GM19328 (cell line): Measurements from ENCODE around the gene PLN.

ENCODE experiments used
- ATAC-seq: cut with Tn5 transposase; IDR thresholded peaks from one replicate; pipeline ENCODE4 v1.9.1; 2021; ENCODE audit warnings: mild to moderate bottlenecking, moderate library complexity; ENCODE audit not compliant: unreplicated experiment

Gene PLN

DNA sequence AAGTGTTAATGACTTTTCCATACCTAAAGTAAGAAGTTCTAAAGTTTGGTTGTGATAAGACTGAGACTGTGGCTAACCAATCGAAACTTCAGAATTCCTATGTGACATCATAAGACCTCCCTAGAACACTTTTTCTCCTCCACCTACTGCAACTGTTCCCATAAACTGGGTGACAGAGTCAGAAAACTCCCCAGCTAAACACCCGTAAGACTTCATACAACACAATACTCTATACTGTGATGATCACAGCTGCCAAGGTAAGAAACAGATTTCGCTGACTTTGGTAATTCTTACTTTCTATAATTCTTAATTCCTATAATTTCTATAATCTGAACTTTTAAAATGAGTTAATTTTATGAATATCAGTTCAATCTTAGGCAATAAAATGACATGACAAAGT is at the start of gene PLN:
Gene PLN, plus strand, starts transcription at position 161 of the 400 bp plus-strand sequence. CDS start 10,626 bp downstream, outside the sequence.
- no peak for ATAC-seq

DNA sequence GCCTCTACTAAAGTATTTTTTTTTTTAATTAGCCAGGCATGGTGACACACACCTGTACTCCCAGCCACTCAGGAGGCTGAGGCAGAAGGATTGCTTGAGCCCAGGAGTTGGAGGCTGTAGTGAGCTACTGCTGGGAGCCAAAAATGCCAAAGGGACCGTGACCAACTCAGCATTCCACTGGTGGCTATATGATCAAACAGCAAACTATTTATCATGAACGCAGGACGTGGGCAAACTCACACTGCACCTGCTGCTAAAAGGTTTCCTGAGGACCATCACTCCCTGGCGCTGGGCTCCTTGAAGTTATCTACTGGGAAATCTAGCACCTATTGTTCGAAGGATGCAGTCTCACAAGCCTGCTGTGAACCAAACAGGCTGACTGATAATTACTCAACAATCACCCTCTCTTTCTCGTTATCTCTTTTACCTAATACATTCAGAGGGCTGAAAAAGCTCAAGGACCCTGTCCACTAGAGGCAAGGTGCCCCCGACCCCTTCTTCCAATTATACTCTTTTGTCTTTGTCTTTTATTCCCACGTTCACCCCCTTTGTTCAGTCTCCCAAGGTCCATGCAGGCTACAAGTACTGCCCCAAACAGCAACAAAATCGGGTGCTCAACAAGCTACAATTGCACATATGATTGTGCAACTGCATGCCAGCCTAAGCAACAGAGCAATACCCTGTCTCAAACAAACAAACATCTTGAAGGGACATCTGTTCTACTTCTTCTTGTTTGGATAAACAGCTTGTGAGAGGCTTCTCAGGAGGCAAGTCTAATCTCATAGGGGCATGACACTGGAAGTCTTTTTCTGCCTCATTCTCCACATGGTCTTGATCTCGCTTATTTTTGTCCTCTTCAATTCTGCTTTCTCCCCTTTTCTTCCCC is 47.7 kb upstream of the PLN start:
- no peak for ATAC-seq

DNA sequence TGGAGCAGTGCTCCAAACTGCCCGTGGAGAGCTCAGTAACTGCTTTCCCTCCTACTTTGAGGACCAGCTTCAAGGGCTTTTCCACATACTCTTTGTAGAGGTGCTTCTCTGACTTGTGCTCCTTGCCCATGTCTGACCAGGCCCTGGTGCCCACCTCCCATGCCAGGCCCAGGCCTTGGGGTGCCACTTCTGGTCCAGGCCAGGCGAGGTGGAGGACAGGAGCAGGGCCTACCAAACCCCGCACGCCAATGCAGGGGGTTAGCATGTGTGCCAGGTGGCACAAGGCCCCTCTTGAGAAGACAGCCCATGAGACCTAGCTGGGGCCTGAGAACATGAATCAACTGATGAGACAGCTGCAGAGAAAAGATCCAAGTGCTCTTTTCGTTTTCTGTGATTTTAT is 47.0 kb upstream of the PLN start:
- ATAC-seq, result no peak

DNA sequence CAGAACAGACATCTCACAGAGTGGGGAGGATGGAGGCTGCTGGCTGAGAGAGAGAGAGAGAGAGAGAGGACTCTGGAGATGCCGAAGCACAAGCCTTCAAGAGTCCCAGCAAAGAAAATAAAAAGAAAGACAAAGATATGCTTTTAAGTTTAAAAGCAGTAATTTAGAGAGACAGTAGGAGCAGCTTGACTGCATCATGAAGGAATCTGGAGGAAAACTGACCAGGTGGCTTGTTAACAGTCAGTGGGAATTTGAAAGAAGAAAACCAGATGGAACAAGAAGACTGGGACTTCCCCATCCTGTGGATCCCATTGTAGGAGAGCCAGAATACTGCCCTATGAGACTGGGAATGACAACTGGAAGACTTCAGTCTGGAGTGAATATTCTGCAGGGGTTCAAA is 46.3 kb upstream of the PLN start:
- ATAC-seq, result no peak

DNA sequence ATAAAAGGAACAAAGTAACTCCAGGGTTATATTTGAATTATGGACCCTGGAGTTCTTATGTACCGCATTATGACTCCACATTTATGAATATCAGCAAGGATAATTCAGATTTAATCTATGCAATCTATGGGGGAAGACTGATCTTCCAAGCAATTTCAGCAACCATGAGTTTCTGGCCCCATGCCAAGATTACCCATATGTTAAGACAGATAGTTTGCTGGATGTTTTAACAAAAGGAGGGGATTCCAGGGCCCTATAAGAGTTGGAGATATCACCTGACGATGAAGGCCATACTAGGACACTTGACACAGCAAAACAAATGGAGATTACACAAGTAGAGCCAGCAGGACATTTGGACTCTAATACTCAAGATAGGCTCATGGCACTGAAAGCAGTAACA is 45.9 kb upstream of the PLN start:
- ATAC-seq, result no peak

DNA sequence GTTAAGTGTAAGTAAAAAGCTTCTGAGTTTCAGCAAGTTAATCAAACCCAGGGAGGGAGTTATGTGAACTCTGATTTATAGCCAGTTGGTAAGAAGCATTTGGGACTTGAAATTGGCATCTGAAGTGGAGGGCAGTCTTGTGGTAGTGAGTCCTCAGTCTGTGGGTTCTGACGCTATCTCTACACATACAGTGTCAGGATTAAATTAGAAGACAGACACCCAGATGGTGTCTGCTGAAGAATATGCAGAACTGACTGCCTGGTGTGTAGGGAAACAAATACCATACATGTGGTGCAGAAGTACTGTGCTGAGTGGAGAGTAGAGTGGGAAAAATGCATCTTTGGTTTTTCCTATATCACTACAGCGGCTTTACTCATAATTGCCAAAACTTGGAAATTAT is 43.5 kb upstream of the PLN start:
- ATAC-seq, result no peak

DNA sequence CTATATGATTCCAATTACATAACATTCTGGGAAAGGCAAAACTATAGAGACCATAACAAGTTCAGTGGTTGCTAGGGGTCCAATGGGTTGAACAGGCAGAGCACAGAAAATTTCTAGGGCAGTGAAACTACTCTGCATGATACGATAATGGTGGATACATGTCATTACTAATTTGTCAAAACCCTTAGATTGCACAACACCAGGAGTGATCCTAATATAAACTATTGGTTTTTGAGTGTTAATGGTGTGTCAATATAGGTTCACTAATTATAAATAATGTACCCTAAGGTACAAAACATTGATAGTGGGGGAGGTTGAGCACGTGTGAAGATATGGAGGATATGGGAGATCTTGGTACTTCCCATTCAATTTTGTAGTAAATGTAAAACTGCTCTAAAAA is 42.4 kb upstream of the PLN start:
- ATAC-seq, result no peak

DNA sequence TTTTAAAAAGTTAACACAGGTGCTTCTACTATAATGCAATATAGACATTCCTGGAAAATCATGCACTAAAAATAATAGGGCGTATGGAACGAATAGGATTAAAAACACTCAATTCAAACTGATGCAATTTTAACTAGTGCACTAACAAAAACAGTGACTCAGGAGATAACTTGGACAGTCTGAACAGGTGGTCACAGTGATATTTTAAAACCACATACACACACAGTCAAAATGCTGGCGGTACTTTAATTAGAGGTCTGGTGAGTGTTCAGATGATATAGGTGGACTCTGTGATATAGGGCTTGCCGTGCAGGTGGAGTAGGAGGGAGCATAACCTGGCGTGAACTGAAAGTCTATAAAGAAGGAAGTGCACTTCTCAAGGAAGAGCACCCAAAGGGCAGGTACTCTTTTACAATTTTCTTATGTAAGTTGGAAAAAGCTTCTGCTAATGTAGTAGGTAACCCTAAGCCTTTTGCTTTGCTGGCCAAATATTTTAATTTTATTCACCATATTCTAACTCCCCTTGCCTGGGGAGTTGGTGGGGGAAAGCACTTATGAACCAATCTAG is 41.9 kb upstream of the PLN start:
- no peak for ATAC-seq

DNA sequence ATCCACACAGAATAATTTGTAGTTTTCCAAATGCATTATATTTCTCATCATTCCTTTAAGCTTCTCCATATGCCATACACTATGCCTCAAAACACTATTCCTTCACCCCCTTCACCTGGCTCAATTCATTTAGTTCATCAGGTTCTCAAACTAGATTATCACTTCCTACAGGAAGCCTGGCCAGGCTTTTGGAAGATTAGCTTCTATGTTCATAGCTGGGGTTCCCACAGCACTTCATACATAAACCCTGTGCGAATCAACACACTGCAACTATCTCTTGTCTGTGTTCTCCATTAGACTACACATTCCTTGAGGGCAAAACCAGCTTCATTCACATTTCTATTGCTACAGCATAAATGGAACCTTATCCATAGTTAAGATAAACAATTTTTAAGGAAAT is 40.5 kb upstream of the PLN start:
- no peak for ATAC-seq

DNA sequence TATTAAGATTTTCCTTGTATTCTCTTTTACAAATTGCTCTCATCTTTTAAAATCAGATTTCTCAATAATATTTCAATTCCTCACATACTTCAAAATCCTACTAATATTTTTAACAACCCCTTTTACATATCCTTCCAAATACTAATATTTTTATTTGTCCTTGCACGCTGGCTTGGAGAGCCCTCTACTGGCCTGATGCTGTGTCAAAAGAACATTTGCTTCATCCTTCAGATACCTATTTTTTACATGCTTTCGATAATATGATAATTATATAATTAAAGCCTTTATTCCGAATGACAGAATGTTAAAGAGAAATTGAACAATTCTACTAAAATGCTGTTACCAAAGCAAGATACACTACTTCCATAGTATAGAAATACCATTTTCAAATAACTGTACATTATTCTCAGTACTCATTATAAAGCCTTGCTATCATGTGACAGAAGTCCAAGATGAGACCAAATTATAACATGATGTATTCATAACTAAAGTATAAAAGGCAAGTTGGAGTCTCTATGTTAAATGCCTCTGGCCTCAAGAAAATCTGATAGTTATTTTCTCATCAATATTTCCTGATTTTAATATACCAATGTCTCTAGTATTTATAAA is 39.0 kb upstream of the PLN start:
- no peak for ATAC-seq

DNA sequence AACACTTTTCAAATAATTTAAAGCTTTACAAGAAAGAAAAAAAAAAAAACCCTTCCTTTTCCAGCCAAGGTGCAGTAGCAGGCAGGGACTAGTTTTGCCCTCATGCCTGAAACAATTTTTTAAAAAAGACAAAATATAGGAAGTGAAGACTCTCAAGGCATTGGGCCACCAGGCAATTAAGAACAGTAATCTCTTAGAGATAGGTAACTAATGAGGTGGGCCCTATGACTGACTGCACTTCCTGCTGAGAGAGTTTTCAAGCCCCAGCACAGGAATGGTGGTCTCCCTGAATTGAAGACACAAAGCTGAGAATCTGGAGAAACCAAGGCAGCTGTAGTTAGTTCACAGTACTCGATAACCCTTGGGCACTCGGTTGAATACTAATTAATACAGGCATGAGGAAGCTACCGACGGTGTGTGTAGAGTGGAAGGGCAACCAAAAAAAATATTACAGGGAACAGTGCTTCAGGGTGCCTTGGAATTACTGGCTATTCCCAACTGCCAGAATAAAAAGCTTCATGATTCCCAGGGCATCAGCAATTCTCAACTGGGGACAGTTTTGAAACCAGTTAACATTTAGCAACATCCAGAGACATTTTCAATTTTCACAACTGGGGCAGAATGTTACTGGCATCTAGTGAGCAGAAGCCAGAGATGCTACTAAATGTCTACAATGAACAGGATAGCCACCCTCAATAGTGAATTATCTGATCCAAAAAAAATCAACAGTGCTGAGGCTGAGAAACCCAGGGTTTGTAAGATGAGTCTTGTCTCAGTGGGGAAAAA is 36.0 kb upstream of the PLN start:
- ATAC-seq, result no peak

DNA sequence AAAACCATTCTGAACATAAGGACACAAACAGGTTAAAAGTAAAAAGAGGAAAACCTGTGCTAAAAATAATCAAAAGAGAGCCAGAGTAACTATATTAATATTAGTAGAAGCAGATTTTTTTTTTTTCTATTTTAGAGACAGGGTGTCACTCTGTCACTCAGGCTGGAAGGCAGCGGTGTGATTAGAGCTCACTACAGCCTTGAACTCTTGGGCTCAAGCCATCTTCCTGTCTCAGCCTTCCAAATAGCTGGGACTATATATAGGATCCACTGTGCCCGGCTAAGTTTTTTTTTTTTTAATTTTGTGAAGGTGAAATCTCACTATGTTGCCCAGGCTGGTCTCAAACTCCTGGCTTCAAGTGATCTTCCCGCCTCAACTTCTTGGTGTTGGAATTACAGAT is 33.4 kb upstream of the PLN start:
- no peak for ATAC-seq

DNA sequence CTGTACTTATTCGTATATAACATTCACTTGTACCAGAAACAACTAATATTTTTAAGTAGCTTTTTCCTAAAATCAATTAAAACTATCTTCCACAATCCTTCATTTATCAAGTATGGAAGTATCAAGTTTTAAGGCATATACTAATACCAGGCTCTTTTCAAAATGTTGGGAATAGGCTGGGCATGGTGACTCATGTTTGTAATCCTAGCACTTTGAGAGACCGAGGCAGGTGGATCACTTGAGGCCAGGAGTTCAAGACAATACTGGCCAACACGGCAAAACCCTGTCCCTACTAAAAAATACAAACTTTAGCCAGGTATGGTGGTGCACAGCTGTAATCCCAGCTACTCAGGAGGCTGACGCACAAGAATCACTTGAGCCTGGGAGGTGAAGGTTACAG is 25.7 kb upstream of the PLN start:
- no peak for ATAC-seq

DNA sequence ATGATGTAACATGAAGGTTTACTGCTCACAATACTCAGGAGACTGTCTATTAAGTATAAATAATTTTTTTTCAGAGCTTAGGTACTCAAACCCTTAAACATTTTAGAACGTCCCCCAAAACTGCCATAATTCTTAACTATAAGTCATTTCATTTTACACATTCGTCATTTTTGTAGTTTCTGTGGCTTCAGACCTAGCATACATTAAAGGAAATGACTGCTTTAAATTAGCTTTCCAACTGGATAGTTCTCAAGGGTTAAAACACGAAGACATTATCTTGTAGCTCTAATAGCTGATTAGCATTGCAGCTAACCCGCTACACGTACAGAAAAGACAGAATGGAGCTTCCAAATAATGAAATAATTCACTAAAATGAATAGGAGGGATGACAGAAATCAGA is 24.9 kb upstream of the PLN start:
- ATAC-seq, result no peak

DNA sequence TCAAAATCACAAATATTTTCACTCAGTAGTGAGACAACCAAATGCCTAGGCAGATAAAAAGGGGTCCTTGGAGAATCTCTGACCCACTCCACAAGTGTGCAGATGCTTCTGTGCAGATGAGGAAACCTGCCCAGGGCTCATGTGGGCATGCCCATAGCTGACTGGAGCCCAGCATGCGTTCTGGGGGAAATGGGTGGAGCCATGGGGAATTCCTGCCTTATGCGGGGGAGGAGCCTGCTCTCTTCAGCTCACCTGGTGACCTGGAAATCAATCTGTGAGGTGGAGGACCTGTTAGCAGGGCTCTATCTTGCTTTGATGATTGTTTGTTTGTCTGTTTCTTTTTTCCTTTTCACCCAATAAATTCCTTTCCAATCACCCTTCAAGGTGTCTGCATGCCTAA is 23.4 kb upstream of the PLN start:
- ATAC-seq, result no peak

DNA sequence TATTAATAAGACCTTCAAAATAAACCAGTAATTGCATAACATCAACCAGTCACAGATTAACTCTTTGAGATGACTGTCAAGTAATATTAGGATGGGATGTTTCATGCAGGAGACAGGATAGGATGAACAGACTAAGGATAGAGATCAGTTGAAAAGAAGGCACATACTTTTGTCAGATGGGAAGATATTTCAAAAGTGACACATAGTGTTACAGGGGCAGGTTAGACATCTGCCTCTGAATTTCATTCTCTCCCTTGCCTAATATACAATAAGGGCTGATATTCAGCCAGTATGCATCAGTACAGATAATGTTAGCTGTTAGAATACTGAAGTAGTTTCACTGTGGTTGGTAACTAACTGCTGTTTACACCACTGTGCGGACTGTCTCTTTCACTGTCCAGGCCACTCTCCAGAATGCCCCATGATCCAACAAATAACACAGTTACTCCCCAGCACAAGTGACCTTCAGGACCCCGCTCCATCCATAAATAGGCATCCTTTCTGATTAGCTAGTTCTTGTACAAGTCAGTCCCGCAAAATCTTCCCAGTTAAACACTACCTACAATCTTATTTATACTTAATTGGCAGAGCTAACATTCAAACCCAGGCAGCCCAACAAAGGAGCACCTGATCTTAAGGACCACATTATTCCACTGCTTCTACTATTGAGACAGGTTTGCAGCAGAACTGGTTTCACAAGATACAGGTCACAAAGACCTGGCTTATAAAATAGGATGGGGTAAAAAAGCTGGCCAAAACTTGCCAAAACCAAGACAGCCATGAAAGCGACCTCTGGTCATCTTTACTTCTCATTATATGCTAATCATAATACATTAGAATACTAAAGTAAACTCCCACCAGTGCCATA is 21.9 kb upstream of the PLN start:
- ATAC-seq, result no peak

DNA sequence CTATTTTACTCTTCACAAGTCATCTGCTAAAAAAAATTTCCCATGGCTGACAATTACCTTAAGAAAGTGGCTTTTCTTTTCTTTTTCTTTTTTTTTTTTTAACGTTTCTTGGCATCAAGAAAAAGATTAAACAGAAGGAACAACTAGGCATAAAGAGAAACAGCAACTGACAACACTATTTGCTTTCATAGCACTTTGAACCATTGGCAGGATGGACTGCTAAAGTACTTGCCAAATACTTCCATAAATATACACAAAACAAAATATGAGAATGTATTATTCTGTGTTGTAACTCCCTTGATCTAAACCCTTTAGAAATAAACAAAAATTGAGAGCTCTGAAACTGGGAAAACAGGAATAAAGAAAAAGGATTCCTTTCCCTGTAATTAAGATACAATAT is 20.0 kb upstream of the PLN start:
- ATAC-seq, result no peak

DNA sequence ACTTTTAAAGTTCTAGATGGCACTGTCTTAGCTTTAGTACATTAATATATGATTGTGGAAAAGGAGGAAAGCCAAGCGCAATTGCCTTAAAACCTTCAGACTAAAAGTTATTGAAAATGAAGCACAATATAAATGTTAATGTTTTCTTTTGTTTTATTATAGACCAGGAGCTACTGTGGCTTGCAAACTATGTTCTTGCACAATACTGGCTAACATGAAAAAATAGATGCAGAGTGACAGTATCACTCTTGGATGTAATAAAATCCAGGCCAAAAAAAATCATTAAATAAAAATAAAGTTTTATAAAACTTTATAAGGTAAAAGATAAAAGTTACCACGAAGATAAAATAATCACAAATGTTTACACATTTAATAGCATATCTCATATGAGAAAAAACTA is 18.3 kb upstream of the PLN start:
- no peak for ATAC-seq

DNA sequence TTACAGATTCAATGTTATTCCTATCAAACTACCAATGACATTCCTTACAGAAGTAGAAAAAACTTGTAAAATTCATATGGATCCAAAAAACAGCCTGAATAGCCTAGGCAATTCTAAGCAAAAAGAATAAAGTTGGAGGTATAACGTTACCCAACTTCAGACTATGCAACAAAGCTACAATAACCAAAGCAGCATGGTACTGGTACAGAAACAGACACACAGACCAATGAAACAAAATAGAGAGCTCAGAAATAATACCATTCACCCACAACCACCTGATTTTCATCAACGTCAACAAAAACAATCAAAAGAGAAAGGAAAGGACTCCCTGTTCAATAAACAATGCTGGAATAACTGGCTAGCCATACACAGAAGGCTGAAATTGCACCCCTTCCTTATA is 17.2 kb upstream of the PLN start:
- no peak for ATAC-seq

DNA sequence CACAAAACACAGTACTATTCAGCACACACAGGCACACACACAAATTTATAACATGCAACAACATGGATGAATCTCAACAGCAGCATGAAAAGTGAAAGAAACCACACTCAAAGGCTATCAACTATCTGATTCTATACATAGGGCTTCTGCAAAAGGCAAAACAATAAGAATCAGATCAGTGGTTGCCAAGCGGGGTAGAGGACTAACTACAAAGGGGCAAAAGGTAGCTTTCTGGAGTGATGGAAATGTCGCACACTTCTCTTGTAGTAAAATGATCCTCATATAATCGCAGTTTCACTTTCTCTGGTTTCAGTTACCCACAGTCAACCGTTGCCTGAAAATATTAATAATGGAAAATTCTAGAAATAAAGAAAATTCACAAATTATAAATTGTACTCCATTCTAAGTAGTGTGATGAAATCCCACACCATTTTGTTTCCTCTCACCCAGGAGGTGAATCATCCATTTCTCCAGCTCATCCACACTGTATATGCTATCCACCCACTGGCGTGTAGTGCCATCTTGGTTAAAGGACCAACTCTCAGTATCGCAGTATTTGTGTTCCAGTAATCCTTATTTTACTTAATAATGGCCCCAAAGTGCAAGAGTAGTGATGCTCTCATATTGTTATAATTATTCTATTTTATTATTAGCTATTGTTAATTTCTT is 12.8 kb upstream of the PLN start:
- no peak for ATAC-seq
